DND-41 (cell line): Measurements from ENCODE around the gene TMEM92.

Source experiments
- ATAC-seq: fragments of 200-7000 bp; cut with Tn5 transposase; 3 replicates; pipeline ENCODE4 v1.9.1; 2021; ENCODE audit warnings: low read depth; ENCODE audit not compliant: insufficient read depth
- DNase-seq: peaks from one replicate; pipeline ENCODE4 v3.0.0-alpha.2; 2020
- H2AFZ ChIP-seq: 2 replicates; pipeline ENCODE4 v1.6.0; 2012; ENCODE audit warnings: low read depth, low read length
- H3K27ac ChIP-seq: 2 replicates; pipeline ENCODE4 v1.5.1; 2012; ENCODE audit warnings: low read length, inconsistent platforms
- H3K27me3 ChIP-seq: fragments of 200-600 bp; sonication (generic); 2 replicates; pipeline ENCODE4 v1.6.0; 2012; ENCODE audit warnings: low read length, mild to moderate bottlenecking, inconsistent platforms; ENCODE audit not compliant: insufficient read depth, poor library complexity
- H3K36me3 ChIP-seq: 2 replicates; pipeline ENCODE4 v1.5.1; 2012; ENCODE audit warnings: low read length, inconsistent platforms; ENCODE audit not compliant: insufficient read depth
- H3K4me1 ChIP-seq: 2 replicates; pipeline ENCODE4 v1.5.1; 2012; ENCODE audit warnings: mild to moderate bottlenecking, low read length; ENCODE audit not compliant: insufficient read depth
- H3K4me2 ChIP-seq: 2 replicates; pipeline ENCODE4 v1.6.0; 2012; ENCODE audit warnings: mild to moderate bottlenecking, moderate library complexity, low read length, inconsistent platforms; ENCODE audit not compliant: insufficient read depth
- H3K4me3 ChIP-seq, 2 experiments: fragments of 200-600 bp in 1 of 2; shearing (Covaris generic) in 1 of 2; 2 replicates each; pipeline ENCODE4 v1.5.1; 2012 to 2016; ENCODE audit warnings: inconsistent platforms in 2 of 2, low read length in 2 of 2, mild to moderate bottlenecking in 2 of 2, low read depth in 1 of 2, moderate library complexity in 1 of 2
- H3K79me2 ChIP-seq: 2 replicates; pipeline ENCODE4 v1.6.0; 2012; ENCODE audit warnings: low read length, inconsistent platforms; ENCODE audit not compliant: insufficient read depth
- H3K9ac ChIP-seq: 2 replicates; pipeline ENCODE4 v1.6.0; 2012; ENCODE audit warnings: low read depth, mild to moderate bottlenecking, inconsistent platforms, low read length, moderate library complexity
- H3K9me3 ChIP-seq: 2 replicates; pipeline ENCODE4 v1.5.1; 2012; ENCODE audit warnings: low read length, moderate library complexity, mild to moderate bottlenecking, inconsistent platforms; ENCODE audit not compliant: insufficient read depth, severe bottlenecking
- H4K20me1 ChIP-seq: 2 replicates; pipeline ENCODE4 v1.6.0; 2012; ENCODE audit warnings: low read length; ENCODE audit not compliant: insufficient read depth
- CTCF ChIP-seq: IDR thresholded peaks from 2 replicates; pipeline ENCODE4 v1.5.1; 2012; ENCODE audit warnings: borderline replicate concordance, low read length, moderate library complexity, mild to moderate bottlenecking; ENCODE audit not compliant: poor library complexity, severe bottlenecking; ENCODE audit errors: extremely low read depth
- EZH2 ChIP-seq: IDR thresholded peaks from 3 replicates; pipeline ENCODE4 v1.6.1; 2012; ENCODE audit warnings: borderline replicate concordance, low read depth, mild to moderate bottlenecking, moderate library complexity, low read length, inconsistent platforms; ENCODE audit not compliant: severe bottlenecking

The TMEM92 gene

GRCh38 chr17:50317121-50317520 lies 42.9 kb downstream of the TMEM92 start:
- no peak overlapping the region for H2AFZ ChIP-seq
- ATAC-seq (no peak), DNase-seq (no peak)
- no peak overlapping the region for H3K9ac ChIP-seq
- H3K27me3 ChIP-seq, result peaks cover 2% of the 10 kb centered on the region
- no peaks in the 10 kb centered on the region for H3K79me2 ChIP-seq
- no peak overlapping the region for H3K4me2 ChIP-seq
- no peaks in the 10 kb centered on the region for H3K4me1 ChIP-seq
- no peak overlapping the region for H3K4me3 ChIP-seq
- no peak for TF ChIP-seq CTCF
- TF ChIP-seq EZH2, result no peak
- no peak overlapping the region for H3K27ac ChIP-seq
- no peaks in the 10 kb centered on the region for H4K20me1 ChIP-seq
- no peaks in the 10 kb centered on the region for H3K9me3 ChIP-seq
- no peaks in the 10 kb centered on the region for H3K36me3 ChIP-seq

- Histone ChIP-seq H3K4me3 (no peak overlapping the region), H4K20me1 (no peaks in the 10 kb centered on the region), H3K27ac (no peak overlapping the region), H3K4me1 (no peaks in the 10 kb centered on the region), H3K27me3 (peaks cover 2% of the 10 kb centered on the region), H3K79me2 (no peaks in the 10 kb centered on the region), H3K9ac (no peak overlapping the region), H3K4me2 (no peak overlapping the region), H3K36me3 (no peaks in the 10 kb centered on the region), H2AFZ (no peak overlapping the region), H3K9me3 (no peaks in the 10 kb centered on the region)
- no peak for DNase-seq
- ATAC-seq, result no peak
- TF ChIP-seq CTCF, result no peak
- no peak for TF ChIP-seq EZH2
Measured at GRCh38 chr17:50318501-50319285, 44.4 kb downstream of the TMEM92 start.

- H3K27ac ChIP-seq, result no peak overlapping the region
- DNase-seq (no peak), ATAC-seq (no peak)
- H3K9me3 ChIP-seq, result no peaks in the 10 kb centered on the region
- no peaks in the 10 kb centered on the region for H3K4me1 ChIP-seq
- peaks cover 2% of the 10 kb centered on the region for H3K27me3 ChIP-seq
- H3K9ac ChIP-seq, result no peak overlapping the region
- no peaks in the 10 kb centered on the region for H4K20me1 ChIP-seq
- TF ChIP-seq CTCF, result no peak
- no peak for TF ChIP-seq EZH2
- H3K36me3 ChIP-seq, result no peaks in the 10 kb centered on the region
- no peak overlapping the region for H2AFZ ChIP-seq
- H3K79me2 ChIP-seq, result no peaks in the 10 kb centered on the region
- no peak overlapping the region for H3K4me3 ChIP-seq
- no peak overlapping the region for H3K4me2 ChIP-seq
Measured at GRCh38 chr17:50319306-50320004, 45.2 kb downstream of the TMEM92 start.
